B cell (primary cell): ENCODE results near the gene OS9. TPM values are rescaled to one million over a fixed set of nuclear protein-coding genes. Genes with fewer than 3 reads are reported as not detected.

Source experiments
- ATAC-seq: fragments of 200-7000 bp; cut with Tn5 transposase; one replicate; pipeline ENCODE4 v1.10.0; 2021; ENCODE audit warnings: low read depth, mild to moderate bottlenecking, moderate number of reproducible peaks, moderate library complexity
- CTCF ChIA-PET: fragments of 350-600 bp; sonication (Branson Sonifier 250); formaldehyde crosslinking; loops from one replicate; lab custom pipeline; 2021; ENCODE audit warnings: antibody characterized with exemption, inconsistent platforms; lab: Charles Lee
- POLR2A ChIA-PET: fragments of 350-600 bp; sonication (Branson Sonifier 250); formaldehyde crosslinking; loops from one replicate; lab custom pipeline; 2021; ENCODE audit warnings: antibody characterized with exemption; lab: Charles Lee
- DNase-seq: peaks from one replicate; pipeline ENCODE4 v3.0.0; 2013
- H2AFZ ChIP-seq: 2 replicates; pipeline ENCODE4 v1.6.1; 2012; ENCODE audit warnings: mild to moderate bottlenecking, low read depth, low read length; ENCODE audit not compliant: insufficient read depth, poor library complexity, severe bottlenecking
- H3K27ac ChIP-seq, 2 donors: 1 replicate in 1 of 2; 2 replicates in 1 of 2; pipeline ENCODE4 v1.5.1; 2012 to 2013; ENCODE audit warnings: low read length in 2 of 2, mild to moderate bottlenecking in 2 of 2, moderate library complexity in 1 of 2
- H3K27me3 ChIP-seq, 4 experiments: fragments of 200-600 bp in 1 of 4; sonication (generic) in 1 of 4; replicated peaks in 1 of 4; 1 replicate in 2 of 4; 2 replicates in 2 of 4; pipeline versions ENCODE4 v1.6.1 to v1.7.0; 2013 to 2016; ENCODE audit warnings: low read length in 3 of 4, mild to moderate bottlenecking in 2 of 4, mixed read lengths in 1 of 4, moderate library complexity in 1 of 4; ENCODE audit not compliant: insufficient read depth in 4 of 4, control insufficient read depth in 3 of 4; ENCODE audit errors: control extremely low read depth in 1 of 4
- H3K36me3 ChIP-seq, 2 experiments: replicated peaks in 1 of 2; 1 replicate in 1 of 2; 2 replicates in 1 of 2; pipeline versions ENCODE4 v1.6.1 to v1.7.1; 2013; ENCODE audit warnings: low read length in 1 of 2; ENCODE audit not compliant: insufficient read depth in 2 of 2, control insufficient read depth in 1 of 2; ENCODE audit errors: control extremely low read depth in 1 of 2, extremely low read depth in 1 of 2
- H3K4me1 ChIP-seq, 2 donors: fragments of 200-600 bp in 1 of 2; sonication (generic) in 1 of 2; 1 replicate in 1 of 2; 2 replicates in 1 of 2; pipeline versions ENCODE4 v1.5.1 to v1.6.1; 2013 to 2017; ENCODE audit warnings: low read length in 2 of 2; ENCODE audit not compliant: control insufficient read depth in 2 of 2, insufficient read depth in 2 of 2
- H3K4me2 ChIP-seq: replicated peaks from 2 replicates; pipeline ENCODE3; 2012; ENCODE audit warnings: mild to moderate bottlenecking, low read depth, low read length; ENCODE audit not compliant: poor library complexity, severe bottlenecking
- H3K4me3 ChIP-seq, 5 experiments: fragments of 200-600 bp in 1 of 5; sonication (generic) in 1 of 5; 1 replicate in 3 of 5; 2 replicates in 2 of 5; pipeline versions ENCODE4 v1.5.1 to v1.7.0; 2011 to 2016; ENCODE audit warnings: low read length in 4 of 5, mild to moderate bottlenecking in 4 of 5, low read depth in 2 of 5, control low read depth in 1 of 5, moderate library complexity in 1 of 5; ENCODE audit not compliant: insufficient read depth in 1 of 5; ENCODE audit errors: control extremely low read depth in 1 of 5, extremely low read depth in 1 of 5
- H3K79me2 ChIP-seq: fragments of 200-600 bp; sonication (generic); one replicate; pipeline ENCODE4 v1.6.0; 2016; ENCODE audit warnings: low read length; ENCODE audit not compliant: control insufficient read depth, insufficient read depth
- H3K9ac ChIP-seq: fragments of 200-600 bp; sonication (generic); 2 replicates; pipeline ENCODE4 v1.6.1; 2017; ENCODE audit warnings: mild to moderate bottlenecking, low read length, moderate library complexity
- H3K9me3 ChIP-seq, 3 donors: one replicate each; pipeline versions ENCODE4 v1.6.1 to v1.7.1; 2013; ENCODE audit warnings: low read length in 2 of 3; ENCODE audit not compliant: control insufficient read depth in 2 of 3, insufficient read depth in 1 of 3; ENCODE audit errors: control extremely low read depth in 1 of 3
- H4K20me1 ChIP-seq: 2 replicates; pipeline ENCODE4 v1.6.0; 2012; ENCODE audit warnings: mild to moderate bottlenecking, low read length; ENCODE audit not compliant: insufficient read depth, control insufficient read depth, poor library complexity, severe bottlenecking
- H3K27ac Mint-ChIP-seq: one replicate; pipeline ENCODE4 v1.8.0; 2021; ENCODE audit warnings: mixed read lengths
- H3K27me3 Mint-ChIP-seq: one replicate; pipeline ENCODE4 v1.8.0; 2021; ENCODE audit warnings: mixed read lengths
- H3K4me1 Mint-ChIP-seq: one replicate; pipeline ENCODE4 v1.8.0; 2021; ENCODE audit warnings: mixed read lengths
- H3K4me3 Mint-ChIP-seq: one replicate; pipeline ENCODE4 v1.8.0; 2021; ENCODE audit warnings: mixed read lengths
- H3K9me3 Mint-ChIP-seq: one replicate; pipeline ENCODE4 v1.8.0; 2022; ENCODE audit warnings: mixed read lengths; ENCODE audit not compliant: insufficient read depth
- CTCF ChIP-seq: fragments of 200-600 bp; IDR thresholded peaks from one replicate; pipeline ENCODE4 v1.8.0; 2022; ENCODE audit warnings: antibody characterized with exemption, mild to moderate bottlenecking
- EZH2 ChIP-seq: IDR thresholded peaks from 2 replicates; pipeline ENCODE4 v1.6.1; 2012; ENCODE audit warnings: borderline replicate concordance, low read depth, mild to moderate bottlenecking, moderate library complexity, low read length; ENCODE audit not compliant: insufficient read depth, poor library complexity, severe bottlenecking
- WGBS: methylation state at CpG from one replicate; pipeline ENCODE4 v1.1.5; 2013; ENCODE audit warnings: missing lambda C conversion rate; ENCODE audit not compliant: insufficient coverage; 5-methylcytosine and 5-hydroxymethylcytosine counted together
- intact Hi-C: fragments of 100-400 bp; cut with micrococcal nuclease; formaldehyde crosslinking; loops from one replicate; pipeline ENCODE4 v1.10.0; 2022
- polyA plus RNA-seq: library from polyadenylated mRNA; depleted of rRNA; stranded (reverse); fragments of >200 nt; gene quantifications from 2 replicates; pipeline ENCODE4 v1.2.3, GENCODE V29; 2012
- total RNA-seq, 2 donors: library from RNA; stranded (reverse); fragments of 120-200 nt in 1 of 2; gene quantifications; 1 replicate in 1 of 2; 2 replicates in 1 of 2; pipeline versions ENCODE4 v1.2.3 to v1.2.4, GENCODE V29; 2013 to 2022

Gene OS9
- total and polyA plus RNA-seq, 2 donors (not counting 1 experiment from before 2014, with no cell fraction given) = 182 to 234 TPM

DNA sequence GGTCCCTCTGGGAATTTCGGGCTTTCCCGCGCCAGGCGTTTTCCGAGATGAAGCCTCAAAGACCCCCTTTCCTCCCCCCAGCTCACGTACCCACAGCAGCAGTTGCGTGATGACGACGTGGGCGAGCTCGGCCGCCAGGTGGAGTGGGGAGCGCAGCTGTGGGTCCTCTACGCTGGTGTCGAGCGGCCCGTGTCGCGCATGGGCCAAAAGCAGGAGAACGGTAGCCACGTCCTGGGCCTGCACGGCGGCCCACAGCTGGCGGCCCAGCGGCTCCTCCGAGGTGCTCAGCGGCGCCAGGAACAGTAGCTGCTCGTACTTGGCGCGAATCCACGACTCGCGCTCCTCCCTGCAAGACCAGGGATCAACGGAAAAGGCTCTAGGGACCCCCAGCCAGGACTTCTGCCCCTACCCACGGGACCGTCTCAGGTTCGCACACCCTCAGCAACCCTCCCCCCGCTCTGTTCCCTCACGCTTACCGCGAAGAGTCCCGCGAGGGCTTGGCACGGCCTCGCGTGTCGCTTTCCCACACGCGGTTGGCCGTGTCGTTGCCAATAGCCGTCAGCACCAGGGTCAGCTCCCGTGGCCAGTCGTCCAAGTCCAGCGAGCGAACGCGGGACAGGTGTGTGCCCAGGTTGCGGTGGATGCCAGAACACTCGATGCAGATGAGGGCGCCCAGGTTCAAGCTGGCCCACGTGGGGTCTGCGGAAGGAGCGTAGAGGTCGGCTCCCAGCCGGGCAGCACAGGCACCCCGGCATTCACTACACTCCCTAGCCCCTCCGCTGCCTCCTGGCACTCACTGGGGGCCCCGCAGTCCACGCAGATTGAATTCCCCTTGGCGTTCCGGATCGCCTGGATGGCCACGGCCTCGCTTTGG lies 33.2 kb downstream of the OS9 start:
- H3K4me3 ChIP-seq = no peak overlapping the region
- CTCF ChIA-PET = no interaction called here
- no peak overlapping the region for H3K9ac ChIP-seq
- Mint-ChIP-seq H3K4me1 (peaks cover 16% of the 10 kb centered on the region), H3K4me3 (no peak overlapping the region), H3K9me3 (no peaks in the 10 kb centered on the region), H3K27me3 (no peaks in the 10 kb centered on the region), H3K27ac (no peak overlapping the region)
- DNase-seq (no peak), ATAC-seq (no peak)
- H3K4me2 ChIP-seq = no peak overlapping the region
- POLR2A ChIA-PET = no interaction called here
- H2AFZ ChIP-seq = no peak overlapping the region
- H3K27ac ChIP-seq = no peak overlapping the region
- no peaks in the 10 kb centered on the region for H3K79me2 ChIP-seq
- H4K20me1 ChIP-seq = peaks cover 7% of the 10 kb centered on the region
- 98% methylated on average over 73 of the region's 76 CpGs for WGBS
- H3K27me3 ChIP-seq = no peaks in the 10 kb centered on the region
- no peak for TF ChIP-seq CTCF
- TF ChIP-seq EZH2 = no peak
- peaks cover 8 to 16% of the 10 kb centered on the region in 2 donors for H3K4me1 ChIP-seq
- H3K36me3 ChIP-seq = peaks cover 0 to 55% of the 10 kb centered on the region in 2 experiments
- peaks cover 0 to 7% (median 0%) of the 10 kb centered on the region in 3 donors for H3K9me3 ChIP-seq
- intact Hi-C loops = no loop called here

- H3K79me2 ChIP-seq = no peaks in the 10 kb centered on the region
- no peak for TF ChIP-seq CTCF
- TF ChIP-seq EZH2 = no peak
- H3K4me3 ChIP-seq = no peak overlapping the region
- no peak overlapping the region for H3K4me2 ChIP-seq
- Mint-ChIP-seq H3K27me3 (no peaks in the 10 kb centered on the region), H3K9me3 (no peaks in the 10 kb centered on the region), H3K4me1 (peaks cover 16% of the 10 kb centered on the region), H3K27ac (no peak overlapping the region), H3K4me3 (no peak overlapping the region)
- CTCF ChIA-PET = no interaction called here
- H4K20me1 ChIP-seq = peaks cover 7% of the 10 kb centered on the region
- WGBS = 96% methylated on average over 15 of the region's 21 CpGs
- POLR2A ChIA-PET = no interaction called here
- peaks cover 0 to 7% (median 0%) of the 10 kb centered on the region in 3 donors for H3K9me3 ChIP-seq
- no peak overlapping the region for H3K9ac ChIP-seq
- DNase-seq (no peak), ATAC-seq (no peak)
- intact Hi-C loops = no loop called here
- H3K36me3 ChIP-seq = peaks cover 0 to 62% of the 10 kb centered on the region in 2 experiments
- no peaks in the 10 kb centered on the region for H3K27me3 ChIP-seq
- peaks cover 8 to 16% of the 10 kb centered on the region in 2 donors for H3K4me1 ChIP-seq
- no peak overlapping the region for H2AFZ ChIP-seq
- no peak overlapping the region for H3K27ac ChIP-seq
These were observed 33.9 kb downstream of the OS9 start for GRCh38 chr12:57727758-57728395.
